Measurements from ENCODE around the gene RPP40. TPM values are rescaled to one million over a fixed set of nuclear protein-coding genes. Genes with fewer than 3 reads are reported as not detected.

The RPP40 gene
- total RNA-seq, 2 experiments from 2014 or later, result 4.6 to 6.4 TPM

DNA sequence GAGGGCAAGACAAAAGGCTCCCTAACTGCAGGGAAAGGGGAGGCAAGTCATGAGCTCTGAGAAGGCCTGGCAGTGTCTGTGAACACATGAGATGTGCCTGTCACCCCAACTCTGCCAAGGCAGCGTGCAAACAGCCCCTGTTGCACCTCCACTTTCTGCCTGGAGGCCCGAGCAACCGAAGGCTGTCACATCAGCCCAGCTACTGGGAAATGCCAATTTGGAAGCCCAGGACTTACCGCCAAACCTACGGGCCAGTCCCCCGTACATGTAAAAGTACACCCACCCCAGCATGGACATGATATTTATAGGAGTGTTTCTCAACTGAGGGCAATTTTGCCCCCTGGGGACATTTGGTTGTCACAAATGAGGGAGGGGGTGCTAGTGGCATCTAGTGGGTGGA, 27.3 kb upstream of the RPP40 start:
- H3K27me3 Mint-ChIP-seq, result peaks cover 5% of the 10 kb centered on the region
- CTCF ChIA-PET, result interaction anchor here (0.8 to 2.1 kb wide), 10 partner anchors 9 to 349 kb away, joined by 3 to 11 read pairs (median 4); no protein-coding TSS in a partner anchor

GRCh38 chr6:5030596-5031136, 26.8 kb upstream of the RPP40 start:
- Mint-ChIP-seq H3K4me1 (peaks cover 9% of the 10 kb centered on the region), H3K27me3 (peaks cover 7% of the 10 kb centered on the region), H3K9me3 (ENCODE audit: low read depth) (no peaks in the 10 kb centered on the region), H3K36me3 (no peaks in the 10 kb centered on the region), H3K27ac (no peak overlapping the region), H3K4me3 (no peak overlapping the region)
- CTCF ChIA-PET, result interaction anchor here (0.7 to 2.1 kb wide), 11 partner anchors 10 to 350 kb away, joined by 3 to 11 read pairs (median 4); no protein-coding TSS in a partner anchor
- peak; percentile 96 for ATAC-seq
- DNase-seq, result peak; percentile 86

More for the DNA sequence above, 27.3 kb upstream of the RPP40 start:
- Mint-ChIP-seq H3K36me3 (no peaks in the 10 kb centered on the region), H3K9me3 (ENCODE audit: low read depth) (no peaks in the 10 kb centered on the region), H3K27ac (no peak overlapping the region), H3K4me3 (no peak overlapping the region), H3K4me1 (peaks cover 9% of the 10 kb centered on the region)
- DNase-seq, result no peak
- no peak for ATAC-seq

DNA sequence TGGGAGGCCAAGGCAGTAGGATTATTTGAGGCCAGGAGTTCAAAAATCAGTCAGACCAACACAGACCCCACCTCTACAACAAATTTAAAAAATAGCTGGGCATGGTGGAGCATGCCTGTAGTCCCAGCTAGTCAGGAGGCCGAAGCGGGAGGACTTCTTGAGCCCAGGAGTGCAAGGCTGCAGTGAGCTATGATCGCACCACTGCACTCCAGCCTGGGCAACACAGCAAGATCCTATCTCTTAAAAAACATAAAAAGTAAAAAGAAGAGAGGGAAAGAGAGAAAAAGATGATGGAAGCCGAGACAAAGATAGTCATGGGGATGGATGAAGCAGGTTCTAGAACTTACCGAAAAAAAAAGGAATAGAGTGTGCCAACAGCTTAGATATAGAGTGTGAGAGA, 25.8 kb upstream of the RPP40 start:
- Mint-ChIP-seq H3K27ac (no peak overlapping the region), H3K36me3 (no peaks in the 10 kb centered on the region), H3K27me3 (peaks cover 7% of the 10 kb centered on the region), H3K9me3 (ENCODE audit: low read depth) (no peaks in the 10 kb centered on the region), H3K4me3 (no peak overlapping the region), H3K4me1 (peaks cover 9% of the 10 kb centered on the region)
- no peak for DNase-seq
- CTCF ChIA-PET, result interaction anchor here (1.6 to 2.1 kb wide), 2 partner anchors 11 to 351 kb away, joined by 4 to 11 read pairs; no protein-coding TSS in a partner anchor
- no peak for ATAC-seq

DNA sequence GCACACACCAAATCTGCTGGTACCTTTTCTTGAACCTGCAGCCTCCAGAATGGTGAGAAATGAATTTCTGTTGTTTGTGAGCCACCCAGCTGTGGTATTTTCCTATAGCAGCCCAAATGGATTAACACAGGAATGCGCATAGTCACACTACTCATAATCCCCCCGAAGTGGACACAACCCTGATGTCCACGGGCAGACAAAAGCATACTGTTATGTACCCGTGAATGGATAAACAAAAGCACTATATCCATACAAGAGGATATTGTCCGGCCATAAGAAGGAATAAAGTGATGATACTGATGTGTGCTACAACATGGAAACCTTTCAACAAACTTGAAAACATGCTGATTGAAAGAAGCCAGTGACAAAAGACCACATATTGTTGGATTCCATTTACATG, 25.1 kb upstream of the RPP40 start:
- Mint-ChIP-seq H3K27me3 (peaks cover 7% of the 10 kb centered on the region), H3K36me3 (no peaks in the 10 kb centered on the region), H3K9me3 (ENCODE audit: low read depth) (no peaks in the 10 kb centered on the region), H3K4me3 (no peak overlapping the region), H3K4me1 (peaks cover 9% of the 10 kb centered on the region), H3K27ac (no peak overlapping the region)
- CTCF ChIA-PET, result no interaction called here
- no peak for ATAC-seq
- DNase-seq, result no peak

- ATAC-seq (no peak), DNase-seq (no peak)
- Mint-ChIP-seq H3K27me3 (peaks cover 7% of the 10 kb centered on the region), H3K36me3 (no peaks in the 10 kb centered on the region), H3K9me3 (ENCODE audit: low read depth) (no peaks in the 10 kb centered on the region), H3K4me1 (peaks cover 9% of the 10 kb centered on the region), H3K27ac (no peak overlapping the region), H3K4me3 (no peak overlapping the region)
- CTCF ChIA-PET, result no interaction called here
Measured at GRCh38 chr6:5028301-5028700, 24.5 kb upstream of the RPP40 start.

- Mint-ChIP-seq H3K27me3 (peaks cover 7% of the 10 kb centered on the region), H3K36me3 (peaks cover 2% of the 10 kb centered on the region), H3K4me1 (peaks cover 9% of the 10 kb centered on the region), H3K27ac (no peak overlapping the region), H3K9me3 (ENCODE audit: low read depth) (peaks cover 2% of the 10 kb centered on the region), H3K4me3 (peak overlapping the region; percentile 20)
- no peak for DNase-seq
- ATAC-seq, result no peak
- CTCF ChIA-PET, result interaction anchor here (1.3 kb wide), 1 partner anchor 14 kb away, joined by 3 read pairs; no protein-coding TSS in a partner anchor
Measured at GRCh38 chr6:5025911-5026819, 22.3 kb upstream of the RPP40 start.

GRCh38 chr6:5023923-5024322, 20.1 kb upstream of the RPP40 start:
- H3K36me3 Mint-ChIP-seq, result peaks cover 2% of the 10 kb centered on the region
- DNase-seq, result no peak
- H3K4me3 Mint-ChIP-seq, result no peak overlapping the region

GRCh38 chr6:5020142-5020541, 16.3 kb upstream of the RPP40 start:
- Mint-ChIP-seq H3K27me3 (peaks cover 9% of the 10 kb centered on the region), H3K27ac (no peak overlapping the region), H3K9me3 (ENCODE audit: low read depth) (peaks cover 4% of the 10 kb centered on the region), H3K36me3 (peaks cover 2% of the 10 kb centered on the region), H3K4me1 (no peaks in the 10 kb centered on the region), H3K4me3 (no peak overlapping the region)
- CTCF ChIA-PET, result no interaction called here
- DNase-seq, result no peak
- ATAC-seq, result no peak

More at GRCh38 chr6:5023923-5024322, 20.1 kb upstream of the RPP40 start:
- Mint-ChIP-seq H3K27ac (no peak overlapping the region), H3K4me1 (peaks cover 3% of the 10 kb centered on the region), H3K9me3 (ENCODE audit: low read depth) (peaks cover 2% of the 10 kb centered on the region), H3K27me3 (peaks cover 10% of the 10 kb centered on the region)
- CTCF ChIA-PET, result no interaction called here
- ATAC-seq, result no peak

DNA sequence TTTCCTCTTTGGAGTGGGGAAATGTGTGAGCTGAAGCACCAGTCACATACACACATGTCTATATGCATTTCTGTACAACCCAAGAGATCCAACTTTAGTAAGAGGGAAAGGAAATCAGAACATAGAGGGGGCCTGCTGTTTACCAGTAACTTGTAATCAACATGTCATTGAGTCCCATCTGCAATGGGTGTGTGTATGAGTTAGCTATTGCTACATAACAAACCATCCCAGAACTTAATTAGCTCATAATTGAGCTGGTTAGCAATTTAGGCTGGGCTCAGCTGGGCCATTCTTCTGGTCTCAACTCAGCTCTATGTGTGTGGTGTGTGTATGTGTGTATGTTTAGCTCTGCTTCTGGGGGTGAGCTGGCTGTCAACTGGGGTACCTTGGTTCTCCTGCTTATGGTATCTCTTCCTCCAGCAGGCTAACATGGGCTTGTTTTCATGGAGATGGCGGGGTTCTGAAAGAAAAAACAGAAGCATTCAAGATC, 10.3 kb upstream of the RPP40 start:
- CTCF ChIA-PET, result interaction anchor here (0.9 to 1.7 kb wide), 4 partner anchors 9 to 17 kb away, joined by 3 to 4 read pairs (median 3); no protein-coding TSS in a partner anchor
- Mint-ChIP-seq H3K4me1 (no peaks in the 10 kb centered on the region), H3K36me3 (no peaks in the 10 kb centered on the region), H3K27ac (no peak overlapping the region), H3K9me3 (ENCODE audit: low read depth) (peaks cover 2% of the 10 kb centered on the region), H3K4me3 (no peak overlapping the region), H3K27me3 (peaks cover 8% of the 10 kb centered on the region)
- no peak for DNase-seq
- no peak for ATAC-seq

DNA sequence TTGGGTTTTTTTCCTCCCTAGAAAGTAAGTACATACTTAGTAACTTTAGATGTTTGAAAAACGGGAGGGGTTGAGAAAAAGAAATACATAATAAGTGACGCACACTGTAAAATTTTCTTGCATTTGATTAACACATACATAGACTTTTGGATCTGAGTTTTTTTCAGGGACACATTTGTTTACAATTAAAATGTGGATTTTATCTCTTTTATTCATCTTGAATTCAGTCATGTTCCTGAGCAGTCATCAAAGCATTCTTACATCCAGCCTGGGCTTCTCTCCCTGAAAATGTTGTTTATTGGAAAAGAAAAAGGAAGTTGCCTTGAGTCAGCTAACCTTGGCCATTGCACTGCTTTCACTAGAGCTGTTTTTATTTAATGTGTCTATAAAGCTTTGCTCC, 8.7 kb upstream of the RPP40 start:
- ATAC-seq (no peak), DNase-seq (no peak)
- Mint-ChIP-seq H3K27me3 (peaks cover under 1% of the 10 kb centered on the region), H3K4me1 (no peaks in the 10 kb centered on the region), H3K27ac (no peak overlapping the region), H3K4me3 (no peak overlapping the region), H3K9me3 (ENCODE audit: low read depth) (peaks cover 2% of the 10 kb centered on the region), H3K36me3 (no peaks in the 10 kb centered on the region)
- CTCF ChIA-PET, result interaction anchor here (0.9 to 1.4 kb wide), 2 partner anchors 18 to 367 kb away, joined by 3 to 7 read pairs; no protein-coding TSS in a partner anchor

DNA sequence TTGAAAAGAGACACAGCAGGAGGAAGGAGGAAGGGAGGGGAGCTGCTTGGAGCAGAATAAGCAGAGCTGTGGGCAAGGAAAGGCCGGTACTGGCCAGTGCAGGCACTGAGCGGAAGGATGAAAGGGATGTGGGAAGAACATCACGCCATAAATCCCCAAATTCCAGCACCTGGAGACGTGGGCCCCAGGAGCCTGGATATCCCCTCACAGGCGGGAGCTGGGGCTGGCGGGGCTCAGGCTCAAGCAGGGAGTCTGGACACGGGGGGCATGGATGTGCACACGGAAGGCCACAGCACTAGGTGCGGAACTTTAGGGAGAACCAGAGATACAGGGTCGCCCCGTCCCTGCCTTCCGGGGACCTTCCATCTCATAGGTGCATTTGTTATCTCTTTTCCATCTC, 7.5 kb upstream of the RPP40 start:
- no peaks in the 10 kb centered on the region for H3K27me3 Mint-ChIP-seq
- no peaks in the 10 kb centered on the region for H3K4me1 Mint-ChIP-seq
- ATAC-seq (no peak), DNase-seq (no peak)
- CTCF ChIA-PET, result no interaction called here
- no peak overlapping the region for H3K27ac Mint-ChIP-seq
- H3K4me3 Mint-ChIP-seq, result no peak overlapping the region
- H3K36me3 Mint-ChIP-seq, result no peaks in the 10 kb centered on the region
- H3K9me3 Mint-ChIP-seq (ENCODE audit: low read depth), result no peaks in the 10 kb centered on the region

GRCh38 chr6:5007531-5007930, 3.7 kb upstream of the RPP40 start:
- Mint-ChIP-seq H3K27ac (no peak overlapping the region), H3K4me3 (no peak overlapping the region), H3K9me3 (ENCODE audit: low read depth) (no peaks in the 10 kb centered on the region), H3K36me3 (no peaks in the 10 kb centered on the region), H3K27me3 (no peaks in the 10 kb centered on the region), H3K4me1 (peaks cover 9% of the 10 kb centered on the region)
- no peak for DNase-seq
- CTCF ChIA-PET, result no interaction called here
- ATAC-seq, result no peak

DNA sequence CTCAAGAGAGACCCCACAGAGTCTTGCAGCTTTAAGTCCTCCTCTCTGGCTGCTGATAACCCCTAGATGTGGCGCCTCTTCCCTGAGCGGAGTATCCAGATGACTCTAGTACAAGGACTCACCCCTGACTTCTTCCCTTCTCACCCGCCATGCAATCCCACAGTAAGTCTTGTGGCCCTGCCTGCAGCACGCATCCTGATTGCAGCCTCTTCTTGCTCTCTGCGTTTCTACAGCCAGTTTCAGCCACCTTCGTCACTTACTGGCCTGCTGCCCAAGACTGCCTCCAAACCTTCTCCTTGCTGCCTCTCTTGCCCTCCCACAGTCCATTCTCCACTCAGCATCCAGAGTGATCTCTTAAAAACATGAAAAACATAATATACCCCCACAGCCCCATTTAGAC, 2.4 kb upstream of the RPP40 start:
- H3K4me3 Mint-ChIP-seq, result no peak overlapping the region
- no peaks in the 10 kb centered on the region for H3K9me3 Mint-ChIP-seq (ENCODE audit: low read depth)
- DNase-seq (no peak), ATAC-seq (no peak)
- H3K27me3 Mint-ChIP-seq, result no peaks in the 10 kb centered on the region
- H3K4me1 Mint-ChIP-seq, result peaks cover 14% of the 10 kb centered on the region
- CTCF ChIA-PET, result no interaction called here
- H3K27ac Mint-ChIP-seq, result peak overlapping the region; percentile 25
- no peaks in the 10 kb centered on the region for H3K36me3 Mint-ChIP-seq
